NCI-H2227 treated with DMSO at 0.1 percent for 48 hours (cell line): Measurements from ENCODE around the gene NSD1.
"Not testable (repeated sequence)": the region's sequence is repeated elsewhere in the genome, so short reads cannot be mapped to it uniquely, and the experiment has no call there.

Experiments used
- DNase-seq: peaks from one replicate; lab custom pipeline; 2025; lab: John Stamatoyannopoulos, UW

The NSD1 gene

DNA sequence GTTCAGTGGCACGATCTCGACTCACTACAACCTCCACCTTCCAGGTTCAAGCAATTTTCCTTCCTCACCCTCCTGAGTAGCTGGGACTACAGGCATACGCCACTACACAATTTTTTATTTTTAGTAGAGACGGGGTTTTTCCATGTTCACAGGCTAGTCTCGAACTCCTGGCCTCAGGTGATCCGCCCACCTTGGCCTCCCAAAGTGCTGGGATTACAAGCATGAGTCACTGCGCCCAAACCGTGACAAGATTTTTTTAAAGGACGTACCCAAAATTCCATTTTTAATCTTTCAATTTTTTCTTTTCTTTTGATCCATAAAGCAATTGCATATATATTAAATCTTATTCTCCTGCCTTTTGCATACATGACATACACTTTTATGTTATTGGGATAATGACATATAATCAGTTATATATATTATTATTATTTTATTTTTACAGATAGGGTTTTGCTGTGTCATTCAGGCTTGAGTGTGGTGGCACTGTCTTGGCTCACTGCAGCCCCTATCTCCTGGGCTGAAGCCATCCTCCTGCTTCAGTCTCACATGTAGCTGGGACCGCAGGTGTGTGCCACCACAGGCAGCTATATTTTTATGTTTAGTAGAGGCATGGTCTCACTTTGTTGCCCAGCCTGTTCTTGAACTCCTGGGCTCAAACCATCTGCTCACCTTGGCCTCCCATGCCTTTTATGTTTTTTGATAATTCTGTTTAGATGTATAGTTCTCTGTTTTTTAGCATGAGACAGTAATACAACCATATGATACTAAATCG lies 98.1 kb downstream of the NSD1 start:
- no peak for DNase-seq

DNA sequence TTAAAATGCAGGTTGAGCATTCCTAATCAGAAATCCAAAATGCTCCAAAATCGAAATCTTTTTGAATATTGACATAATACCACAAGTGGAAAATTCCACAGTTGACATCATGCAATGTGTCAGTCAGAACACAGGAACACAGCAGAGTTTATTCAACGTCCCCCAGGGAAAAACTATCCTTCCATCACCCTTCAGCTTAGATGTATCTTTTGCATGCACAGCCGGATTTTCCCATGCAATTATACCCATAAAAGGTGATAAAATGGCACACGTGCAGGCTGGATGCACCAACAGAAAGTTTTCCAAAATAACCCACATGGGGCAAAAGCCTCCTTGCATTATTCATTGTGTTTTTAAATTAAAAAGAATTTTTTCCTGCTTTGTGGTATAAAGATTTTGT lies 98.8 kb downstream of the NSD1 start:
- no peak for DNase-seq

DNA sequence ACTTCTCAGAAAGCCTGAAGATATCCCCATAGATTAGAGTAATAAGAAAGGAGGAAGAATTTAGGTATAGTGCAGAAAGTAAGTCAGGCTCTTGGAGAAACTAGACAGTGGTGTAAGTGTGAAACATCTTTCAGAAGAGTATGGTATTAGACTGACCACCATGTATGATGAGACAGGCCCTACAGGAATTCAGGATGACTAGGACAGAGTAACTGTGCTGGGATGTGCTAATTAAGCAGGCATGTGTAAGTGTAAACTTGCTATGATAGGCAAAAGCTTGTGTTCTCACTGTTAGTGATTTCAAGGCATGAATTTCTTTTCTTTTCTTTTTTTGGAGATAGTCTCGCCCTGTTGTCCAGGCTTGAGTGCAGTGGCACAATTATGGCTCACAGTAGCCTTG lies 99.2 kb downstream of the NSD1 start:
- no peak for DNase-seq

DNA sequence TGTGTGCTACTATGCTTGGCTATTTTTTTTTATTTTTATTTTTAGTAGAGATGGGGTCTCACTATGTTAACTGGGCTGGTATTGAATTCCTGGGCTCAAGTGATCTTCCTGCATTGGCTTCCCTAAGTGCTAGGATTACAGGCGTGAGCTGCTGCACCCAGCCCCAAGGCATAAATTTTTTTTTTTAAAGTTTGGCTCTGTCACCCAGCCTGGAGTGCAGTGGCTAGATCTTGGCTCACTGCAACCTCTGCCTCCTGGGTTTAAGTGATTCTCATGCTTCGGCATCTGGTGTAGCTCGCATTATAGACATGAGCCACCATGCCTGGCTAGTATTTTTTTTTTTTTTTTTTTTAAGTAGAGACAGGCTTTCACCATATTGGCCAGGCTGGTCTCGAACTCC lies 99.6 kb downstream of the NSD1 start:
- DNase-seq = no peak

DNA sequence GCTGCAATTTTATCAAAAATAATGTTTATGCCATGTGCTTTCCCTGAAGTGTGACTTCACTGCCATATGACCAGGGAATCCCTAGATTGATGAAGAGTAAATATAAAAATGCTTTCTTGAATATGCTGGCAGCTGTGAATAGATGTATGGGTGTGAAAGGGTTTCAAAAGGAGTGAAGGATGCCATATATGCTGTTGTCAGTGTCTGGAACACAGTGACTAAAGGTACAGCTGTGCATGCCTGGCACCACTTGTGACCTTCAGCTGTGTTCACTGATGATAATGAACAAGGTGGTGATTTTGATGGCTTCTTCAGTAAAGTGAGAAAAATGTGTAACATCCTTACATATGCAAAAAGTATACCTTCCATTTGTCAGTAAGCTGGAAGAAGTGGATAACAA lies 100.2 kb downstream of the NSD1 start:
- DNase-seq = no peak

DNA sequence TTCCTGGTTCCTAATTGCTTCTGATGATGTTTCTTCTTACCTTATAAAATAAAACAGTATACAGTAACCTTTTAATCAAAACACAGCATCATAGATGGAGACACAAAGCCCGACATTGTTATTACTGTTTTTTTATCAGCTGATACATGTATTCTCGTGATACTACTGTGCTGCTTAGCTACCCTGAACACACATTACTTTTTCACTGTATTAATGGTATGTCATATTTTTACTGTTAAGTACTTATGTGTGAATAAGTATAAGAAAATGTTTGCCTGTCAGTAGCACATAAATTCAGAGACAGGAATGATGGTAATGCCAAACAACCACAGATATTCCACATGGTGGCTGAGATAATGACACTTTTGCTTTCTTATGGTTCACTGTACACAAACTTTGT lies 101.3 kb downstream of the NSD1 start:
- no peak for DNase-seq

DNA sequence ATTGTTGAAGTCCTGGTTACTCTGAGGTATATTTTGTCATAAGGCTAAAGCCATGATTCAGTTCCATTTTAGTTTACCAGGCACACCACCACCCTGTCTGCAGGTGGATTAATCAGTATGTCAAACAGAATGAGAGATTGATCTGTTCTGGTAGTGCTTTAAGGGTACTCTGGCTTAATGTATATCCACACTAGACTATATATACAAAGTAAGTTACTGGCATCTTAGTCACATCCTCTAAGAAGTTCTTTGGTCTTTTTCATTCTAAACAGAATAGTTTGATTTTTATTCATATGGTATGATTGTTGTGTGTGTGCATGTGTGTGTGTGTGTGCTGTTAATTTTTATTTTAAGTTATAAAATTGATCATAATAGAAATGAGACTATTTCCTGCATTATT lies 108.2 kb downstream of the NSD1 start:
- DNase-seq = no peak

DNA sequence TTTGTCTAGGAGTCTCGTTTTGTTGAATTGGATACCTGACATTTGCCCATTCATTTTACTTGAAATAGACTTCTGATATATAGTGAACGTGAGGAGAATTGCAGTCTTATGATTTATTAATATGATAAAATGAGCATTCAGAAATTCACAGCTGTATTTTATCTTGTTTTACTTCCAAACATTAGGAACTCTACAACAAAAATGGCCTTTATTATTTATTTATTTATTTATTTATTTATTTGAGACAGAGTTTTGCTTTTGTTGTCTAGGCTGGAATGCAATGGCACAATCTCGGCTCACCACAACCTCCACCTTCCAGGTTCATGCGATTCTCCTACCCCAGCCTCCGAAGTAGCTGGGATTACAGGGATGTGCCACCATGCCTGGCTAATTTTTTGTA lies 108.7 kb downstream of the NSD1 start:
- DNase-seq = no peak

DNA sequence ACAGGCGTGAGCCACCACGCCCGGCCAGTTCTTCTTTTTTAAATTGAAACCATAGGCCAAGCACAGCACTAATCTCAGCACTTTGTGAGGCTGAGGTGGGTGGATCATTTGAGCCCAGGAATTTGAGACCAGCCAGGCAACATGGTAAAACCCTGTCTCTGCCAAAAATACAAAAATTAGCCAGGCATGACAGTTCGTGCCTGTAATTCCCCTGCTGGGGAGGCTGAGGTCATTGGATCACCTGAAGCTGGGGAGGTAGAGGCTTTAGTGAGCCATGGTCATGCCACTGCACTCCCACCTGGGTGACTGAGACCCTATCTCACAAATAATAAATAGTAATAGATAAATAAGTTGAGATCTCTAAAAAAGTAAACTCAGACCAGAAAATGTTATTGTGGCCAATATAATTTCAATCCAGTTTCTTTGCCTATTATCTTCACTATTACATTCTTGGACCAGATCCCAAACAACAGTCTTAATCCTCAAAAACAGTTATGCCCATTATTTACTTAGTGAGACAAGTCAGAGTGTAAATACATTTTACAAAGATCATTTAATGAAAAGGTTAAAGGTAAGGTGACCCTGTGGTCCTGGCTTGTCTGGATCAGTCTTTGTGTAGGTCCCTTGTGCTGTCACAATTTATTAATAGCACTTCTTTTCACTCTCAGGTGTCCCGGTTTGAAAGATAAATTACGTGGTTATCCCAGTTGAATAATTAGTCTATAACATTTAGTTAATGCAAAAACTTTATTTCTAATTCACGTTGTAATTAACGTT lies 116.4 kb downstream of the NSD1 start:
- DNase-seq = no peak

DNA sequence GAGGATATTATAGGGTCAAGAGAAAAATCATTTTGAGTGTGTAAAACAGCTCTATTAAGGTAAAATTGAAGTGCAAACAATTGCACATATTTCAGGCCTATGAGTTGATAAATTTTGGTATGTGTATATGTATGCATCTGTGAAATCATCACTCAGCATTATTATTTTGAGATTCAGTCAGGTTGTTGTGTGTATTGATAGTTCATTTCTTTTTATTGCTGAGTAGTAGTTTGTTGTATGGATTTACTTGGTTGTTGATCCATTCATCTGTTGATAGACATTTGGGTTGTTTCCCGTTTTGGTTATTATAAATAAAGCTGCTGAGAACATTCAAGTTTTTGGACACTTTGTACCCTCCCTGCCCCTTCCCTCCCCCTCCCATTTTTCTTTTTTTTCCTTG lies 119.7 kb downstream of the NSD1 start:
- DNase-seq = no peak

DNA sequence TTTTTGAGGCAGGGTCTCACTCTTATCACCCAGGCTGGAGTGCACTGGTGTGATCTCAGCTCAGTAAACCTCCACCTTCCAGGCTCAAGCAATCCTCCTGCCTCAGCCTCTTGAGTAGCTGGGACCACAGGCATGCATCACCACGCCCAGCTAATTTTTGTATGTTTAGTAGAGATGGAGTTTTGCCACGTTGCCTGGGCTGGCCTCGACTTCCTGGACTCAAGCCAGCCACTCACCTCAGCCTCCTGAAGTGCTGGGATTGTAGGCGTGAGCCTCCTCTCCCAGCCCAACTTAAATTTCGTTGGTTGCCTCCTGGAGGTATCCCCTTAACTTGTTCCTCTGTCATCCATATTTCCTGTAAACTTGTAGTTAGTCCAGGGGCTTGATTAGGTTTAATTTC lies 122.7 kb downstream of the NSD1 start:
- DNase-seq = no peak

DNA sequence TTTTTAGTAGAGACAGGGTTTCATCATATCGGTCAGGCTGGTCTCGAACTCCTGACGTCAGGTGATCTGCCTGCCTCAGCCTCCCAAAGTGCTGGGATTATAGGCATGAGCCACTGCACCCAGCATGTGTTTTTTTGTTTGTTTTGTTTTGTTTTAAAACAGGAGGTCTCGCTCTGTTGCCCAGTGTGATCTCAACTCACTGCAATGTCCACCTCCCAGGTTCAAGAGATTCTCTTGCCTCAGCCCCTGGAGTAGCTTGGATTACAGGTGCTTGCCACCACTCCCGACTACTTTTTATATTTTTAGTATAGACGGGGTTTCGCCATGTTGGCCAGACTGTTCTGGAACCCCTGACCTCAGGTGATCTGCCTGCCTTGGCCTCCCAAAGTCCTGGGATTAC lies 125.1 kb downstream of the NSD1 start:
- not testable (repeated sequence) for DNase-seq

DNA sequence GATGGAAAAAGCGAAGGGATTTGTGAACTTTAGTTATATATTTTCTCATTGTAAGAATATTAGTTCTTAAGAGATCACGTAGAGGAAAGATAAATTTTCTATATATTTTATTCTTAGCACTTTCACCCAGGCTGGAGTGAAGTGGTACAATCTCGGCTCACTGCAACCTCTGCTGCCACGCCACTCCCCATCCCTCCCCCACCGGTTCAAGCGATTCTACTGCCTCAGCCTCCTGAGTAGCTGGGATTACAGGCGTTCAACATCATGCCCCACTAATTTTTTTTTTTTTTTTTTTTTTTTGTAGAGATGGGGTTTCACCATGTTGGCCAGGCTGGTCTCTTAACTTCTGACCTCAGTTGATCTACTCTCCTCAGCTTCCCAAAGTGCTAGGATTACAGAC lies 127.4 kb downstream of the NSD1 start:
- no peak for DNase-seq

DNA sequence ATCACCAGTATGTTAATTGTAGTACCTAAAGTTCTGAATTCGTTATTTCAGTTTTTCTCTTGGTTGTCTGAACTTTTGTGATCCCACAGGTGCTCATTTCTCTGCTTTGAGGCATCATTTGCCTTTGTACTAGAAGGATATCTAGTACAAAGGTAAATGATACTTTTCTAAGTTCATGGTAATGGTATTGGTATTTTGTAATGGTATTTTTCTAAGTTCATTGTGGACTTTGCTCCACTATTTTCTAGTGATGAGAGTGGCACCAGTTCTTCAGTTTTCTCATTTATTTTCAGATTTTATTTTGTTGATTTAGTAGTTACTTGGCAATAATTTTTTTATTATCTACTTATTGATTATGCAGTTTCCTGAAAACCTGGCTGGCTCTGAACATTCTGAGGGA lies 127.9 kb downstream of the NSD1 start:
- no peak for DNase-seq

DNA sequence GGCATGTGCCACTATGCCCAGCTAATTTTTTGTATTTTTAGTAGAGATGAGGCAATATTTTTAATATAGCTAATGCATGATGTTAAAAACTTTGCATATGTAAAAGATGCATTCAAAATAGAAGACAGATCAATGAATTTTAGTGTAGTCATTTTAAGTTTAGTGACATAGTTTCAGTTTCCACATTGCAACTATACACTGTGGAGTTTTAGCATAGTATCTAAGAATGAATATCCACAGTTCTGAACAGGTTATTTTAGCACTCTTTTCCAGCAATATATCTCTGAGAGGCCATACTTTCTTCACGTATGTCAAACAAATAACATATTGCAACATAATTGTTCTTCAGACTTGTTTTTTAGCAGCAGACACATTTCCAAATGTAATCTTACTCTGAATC lies 130.6 kb downstream of the NSD1 start:
- DNase-seq = no peak

DNA sequence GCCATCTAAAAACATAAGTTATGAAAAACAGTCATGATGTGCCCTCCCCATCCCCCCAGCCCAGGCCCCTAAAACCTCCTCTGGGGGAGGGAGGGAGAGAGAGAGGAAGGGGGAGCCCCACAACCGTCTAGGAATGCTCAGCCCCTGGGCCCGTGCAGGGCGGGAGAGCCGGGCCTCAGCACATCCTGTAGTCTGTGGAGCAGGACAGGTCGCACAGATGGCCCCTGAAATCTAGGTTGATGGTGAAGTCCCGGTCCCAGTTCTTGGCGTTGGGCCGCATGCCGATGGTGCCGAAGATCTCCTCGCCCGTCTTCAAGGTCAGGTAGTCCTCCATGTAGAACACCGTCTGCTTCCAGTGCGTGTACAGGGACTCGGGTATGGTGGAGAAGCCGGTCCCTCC lies 131.8 kb downstream of the NSD1 start:
- no peak for DNase-seq

DNA sequence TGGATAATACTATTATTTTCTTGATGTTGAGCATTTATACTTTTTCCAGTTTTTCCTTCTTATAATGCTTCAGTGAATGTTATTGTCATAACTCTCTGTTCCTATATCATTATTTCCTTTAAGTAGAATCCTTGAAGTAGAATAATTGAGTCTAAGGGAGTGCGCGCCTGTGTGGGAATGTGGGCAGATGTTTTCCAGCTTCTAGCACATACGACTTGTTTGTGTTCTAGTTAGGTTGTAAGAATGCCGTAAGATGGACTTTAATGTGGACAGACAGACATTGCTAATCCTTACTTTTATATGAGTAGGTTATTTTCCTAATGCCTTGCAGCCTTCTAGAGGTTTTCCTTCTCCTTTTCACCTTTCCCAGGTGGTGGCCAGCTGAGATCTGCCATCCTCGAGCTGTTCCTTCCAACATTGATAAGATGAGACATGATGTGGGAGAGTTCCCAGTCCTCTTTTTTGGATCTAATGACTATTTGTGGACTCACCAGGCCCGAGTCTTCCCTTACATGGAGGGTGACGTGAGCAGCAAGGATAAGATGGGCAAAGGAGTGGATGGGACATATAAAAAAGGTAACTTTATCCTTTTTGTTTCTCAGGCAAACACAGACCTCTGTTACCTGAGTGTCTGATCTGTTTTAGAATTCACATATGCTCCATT lies 135.8 kb downstream of the NSD1 start:
- no peak for DNase-seq

DNA sequence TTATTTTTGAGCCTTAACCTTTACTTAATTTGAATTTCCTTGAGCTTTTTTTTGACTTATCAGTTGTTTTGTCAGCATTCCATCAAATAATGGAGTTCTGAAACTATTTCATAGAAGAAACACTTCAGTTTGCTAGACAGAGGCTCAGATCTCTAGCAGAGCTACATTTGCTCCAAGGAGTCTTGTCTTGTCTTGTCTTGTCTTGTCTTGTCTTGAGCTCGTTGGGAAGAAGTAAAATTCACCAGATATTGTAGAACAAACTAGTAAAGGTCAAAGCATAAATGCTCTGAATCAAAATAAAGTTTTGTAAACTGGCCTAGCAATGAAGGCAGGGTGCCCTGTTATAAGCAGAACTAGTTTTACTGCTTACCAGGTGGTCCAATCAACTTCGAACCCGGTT lies 136.4 kb downstream of the NSD1 start:
- no peak for DNase-seq

DNA sequence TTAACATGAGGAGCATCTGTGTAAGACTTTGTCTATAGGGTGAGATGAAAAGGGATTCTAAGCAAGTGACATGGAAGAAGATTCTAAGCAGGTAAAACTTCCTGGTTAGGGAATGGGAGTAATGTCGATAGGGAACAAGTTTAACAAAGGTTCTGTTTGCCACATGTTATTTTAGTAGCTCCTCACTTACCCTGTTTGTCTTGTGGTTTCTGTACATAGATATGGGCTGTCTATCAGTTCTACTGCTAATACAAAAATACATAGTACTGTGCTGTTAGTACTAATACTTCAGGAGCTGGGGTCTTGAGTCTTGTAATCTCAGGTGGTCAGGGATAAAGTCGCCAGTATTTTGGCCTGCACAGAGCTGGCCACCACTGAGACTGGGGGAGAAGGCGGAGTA lies 137.1 kb downstream of the NSD1 start:
- DNase-seq = no peak

DNA sequence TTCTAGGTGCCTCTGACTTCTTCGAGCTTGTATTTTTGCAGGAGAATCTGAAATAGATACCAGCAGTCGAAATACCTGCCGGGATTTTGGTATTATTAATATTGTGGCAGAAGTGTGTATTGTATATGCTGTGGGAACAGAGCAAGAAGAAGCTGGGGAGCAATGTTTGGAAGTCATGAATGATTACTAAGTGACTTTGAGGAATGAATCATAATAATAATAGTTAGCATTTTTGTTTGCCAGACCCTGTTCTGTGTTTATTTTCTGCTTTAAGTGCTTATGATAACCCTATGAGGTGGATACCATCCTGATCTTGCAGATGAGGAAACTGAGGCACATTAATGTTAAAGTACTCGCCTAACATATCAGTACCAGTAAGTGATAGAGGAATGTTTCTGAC lies 137.5 kb downstream of the NSD1 start:
- no peak for DNase-seq

DNA sequence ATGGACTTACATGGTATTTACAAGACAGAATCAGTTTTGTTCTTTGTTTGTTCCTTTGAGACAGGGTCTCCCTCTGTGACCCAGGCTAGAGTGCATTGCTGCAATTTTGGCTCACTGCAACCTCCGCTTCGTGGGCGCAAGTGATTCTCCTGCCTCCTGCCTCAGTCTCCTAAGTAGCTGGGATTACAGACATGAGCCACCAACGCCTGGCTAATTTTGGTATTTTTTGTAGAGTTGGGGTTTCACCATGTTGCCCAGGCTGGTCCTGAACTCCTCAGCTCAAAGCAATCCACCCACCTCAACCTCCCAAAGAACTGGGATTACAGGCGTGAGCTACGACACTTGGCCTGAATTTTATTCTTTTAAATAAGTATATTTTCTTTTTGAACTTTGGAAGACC lies 142.3 kb downstream of the NSD1 start:
- no peak for DNase-seq

DNA sequence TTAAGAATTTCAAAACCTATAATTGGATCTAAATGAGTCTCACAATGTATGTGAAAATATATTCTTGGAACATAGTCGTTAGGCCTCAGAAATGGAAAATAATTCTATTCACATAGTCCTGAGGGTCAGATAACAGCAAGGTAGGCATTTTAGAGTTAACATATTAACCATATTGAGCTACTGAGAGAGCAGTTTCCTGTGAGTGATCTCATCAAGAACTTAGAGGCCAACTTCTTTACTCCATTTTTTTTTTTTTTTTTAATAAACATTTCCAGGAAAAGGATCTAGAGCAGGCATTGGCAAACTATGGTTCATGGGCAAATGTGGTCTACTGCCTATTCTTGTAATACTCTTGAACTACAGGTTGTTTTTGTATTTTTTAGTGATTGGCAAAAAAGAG lies 143.3 kb downstream of the NSD1 start:
- DNase-seq = no peak

DNA sequence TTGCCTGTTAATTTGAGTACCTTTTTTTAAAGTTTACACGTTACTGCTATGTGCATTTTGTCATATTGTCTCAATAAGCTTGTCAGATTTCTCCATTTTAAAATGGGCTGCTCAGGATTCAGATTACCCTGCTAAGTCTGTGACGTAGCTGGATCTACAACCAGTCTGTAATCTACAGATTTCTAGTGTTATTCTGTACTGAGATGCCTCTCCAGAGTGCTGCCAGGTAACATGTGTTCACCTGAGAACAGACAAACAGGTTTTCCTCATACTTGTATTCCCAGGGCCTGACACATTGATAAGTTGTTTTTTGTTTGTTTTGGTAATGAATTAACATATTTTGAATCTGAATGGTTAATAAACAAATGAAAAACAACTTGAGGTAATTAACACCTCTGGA lies 154.6 kb downstream of the NSD1 start:
- DNase-seq = no peak
